Activated CD4-positive, alpha-beta T cell treated with anti-CD3 and anti-CD28 coated beads, Interleukin-2, amount 50 U/mL, for 48 hours (primary cell): ENCODE measurements around the gene ADAMTS13.

Experiments used
- DNase-seq, 2 experiments: peaks; one replicate each; pipeline ENCODE4 v3.0.0-alpha.2; 2020

Gene ADAMTS13

GRCh38 chr9:133492061-133493021, 70.2 kb downstream of the ADAMTS13 start:
- no peak for DNase-seq

DNA sequence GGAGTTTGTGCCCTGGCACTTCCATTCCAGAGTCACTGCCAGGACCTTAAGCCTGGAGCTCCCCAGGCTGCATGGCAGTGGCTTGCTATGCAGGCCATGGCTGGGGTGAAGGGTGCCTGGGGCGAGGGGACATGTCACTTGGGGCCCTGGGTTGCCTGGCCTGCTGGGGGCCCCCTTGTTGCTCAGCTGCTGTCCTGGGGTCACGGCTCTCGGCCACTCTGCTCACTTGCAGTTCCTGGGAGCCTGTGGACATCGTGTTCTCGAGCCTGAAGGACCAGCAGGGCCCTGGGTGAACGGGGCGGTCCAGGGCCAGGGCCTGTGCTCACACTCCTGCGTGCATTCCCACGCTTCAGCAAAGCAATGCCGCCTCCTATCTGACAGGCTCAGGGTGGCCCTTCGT, 71.3 kb downstream of the ADAMTS13 start:
- no peak for DNase-seq

- DNase-seq, result no peak
These were observed 71.8 kb downstream of the ADAMTS13 start for GRCh38 chr9:133493845-133494540.

GRCh38 chr9:133494636-133495326, 72.6 kb downstream of the ADAMTS13 start:
- DNase-seq, result no peak

- no peak for DNase-seq
These were observed 73.4 kb downstream of the ADAMTS13 start for GRCh38 chr9:133495327-133496293.

DNA sequence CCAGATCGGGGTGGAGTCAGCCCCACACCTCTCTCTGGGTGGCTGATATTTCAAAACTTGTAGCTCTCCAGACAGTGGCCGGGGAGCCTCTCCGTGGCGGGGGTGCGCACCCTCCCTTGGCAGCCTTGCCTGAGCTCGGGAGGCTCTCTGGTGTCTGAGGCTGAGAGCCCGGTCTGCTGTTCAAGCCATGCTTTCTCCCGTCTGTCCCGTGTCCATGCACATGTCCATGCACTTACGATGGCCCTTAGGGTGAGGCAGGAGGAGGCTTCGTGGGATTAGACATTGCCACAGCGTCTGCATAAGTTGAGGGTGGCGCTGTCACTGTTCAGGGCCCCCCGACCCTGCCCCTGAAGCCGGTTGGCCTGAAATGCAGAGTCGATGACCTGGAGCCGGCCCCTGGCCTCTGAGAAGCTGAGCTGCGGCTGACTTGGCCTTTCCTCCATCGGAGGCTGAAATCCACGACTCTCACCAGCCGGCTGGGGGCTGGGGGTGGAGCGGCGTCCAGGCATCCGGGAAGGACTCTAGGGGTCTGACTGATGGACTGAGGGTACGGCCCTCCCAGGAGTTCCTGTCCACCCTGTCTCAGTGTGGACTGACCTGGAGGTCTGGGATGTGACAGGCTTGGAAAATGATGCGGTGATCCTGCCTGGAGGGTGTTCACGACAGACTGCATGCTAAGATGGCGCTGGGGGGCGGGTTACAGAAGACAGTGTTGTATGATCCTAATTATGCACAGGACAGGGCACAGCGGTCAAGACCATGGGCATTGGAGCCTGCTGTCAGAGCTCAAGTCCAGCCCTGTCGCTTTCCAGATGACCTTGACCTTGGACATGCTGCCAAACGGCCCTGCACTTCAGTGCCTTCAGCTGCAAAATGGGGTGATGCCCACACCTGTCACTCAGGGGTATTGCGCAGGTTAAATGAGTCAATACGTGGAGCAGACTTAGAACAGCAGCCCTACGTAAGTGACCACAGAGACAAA, 75.0 kb downstream of the ADAMTS13 start:
- DNase-seq, result no peak

DNA sequence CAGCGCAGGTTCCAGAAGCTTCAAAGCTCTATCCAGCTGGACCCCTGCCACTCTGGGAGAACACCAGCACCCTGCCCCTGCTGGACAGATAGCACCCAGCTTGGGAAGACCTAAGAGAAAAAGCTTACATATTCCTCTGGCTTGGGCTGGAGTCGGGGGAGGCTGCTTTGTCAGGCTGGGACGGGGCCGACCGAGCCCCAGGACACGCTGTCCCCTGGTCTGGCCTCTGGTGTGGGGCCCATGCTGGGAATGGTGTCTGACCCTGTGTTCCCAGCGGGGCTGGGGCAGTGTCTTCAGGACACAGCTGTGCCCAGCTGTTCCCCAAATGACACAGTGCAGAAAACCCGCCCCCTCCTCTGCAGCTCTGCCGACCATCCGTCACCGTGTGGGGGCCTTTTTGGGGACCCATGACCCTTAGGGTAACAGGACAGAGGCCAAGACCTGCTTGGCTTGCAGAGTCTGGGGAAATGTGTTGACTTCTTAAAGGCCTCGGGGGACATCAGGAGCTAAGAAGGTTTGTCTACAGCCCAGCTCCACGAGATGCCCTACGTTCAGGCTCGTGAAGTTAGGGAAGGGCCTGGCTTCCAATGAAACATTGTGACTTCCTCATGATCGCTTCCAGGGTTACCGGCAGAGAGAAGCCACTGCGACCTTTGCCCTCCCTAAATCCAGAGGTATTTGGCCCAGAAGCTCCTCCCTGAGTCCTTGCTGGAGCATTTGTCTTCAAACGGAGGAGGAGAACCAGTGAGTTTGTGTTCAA, 77.1 kb downstream of the ADAMTS13 start:
- DNase-seq, result no peak

GRCh38 chr9:133499892-133500270, 77.7 kb downstream of the ADAMTS13 start:
- DNase-seq, result no peak

GRCh38 chr9:133502112-133502511, 79.9 kb downstream of the ADAMTS13 start:
- DNase-seq, result no peak

- DNase-seq, result no peak
These were observed 83.1 kb downstream of the ADAMTS13 start for GRCh38 chr9:133505186-133505830.

- no peak for DNase-seq
These were observed 83.9 kb downstream of the ADAMTS13 start for GRCh38 chr9:133505901-133506652.

GRCh38 chr9:133506653-133507038, 84.5 kb downstream of the ADAMTS13 start:
- no peak for DNase-seq

- DNase-seq, result no peak
These were observed 85.2 kb downstream of the ADAMTS13 start for GRCh38 chr9:133507246-133507965.

DNA sequence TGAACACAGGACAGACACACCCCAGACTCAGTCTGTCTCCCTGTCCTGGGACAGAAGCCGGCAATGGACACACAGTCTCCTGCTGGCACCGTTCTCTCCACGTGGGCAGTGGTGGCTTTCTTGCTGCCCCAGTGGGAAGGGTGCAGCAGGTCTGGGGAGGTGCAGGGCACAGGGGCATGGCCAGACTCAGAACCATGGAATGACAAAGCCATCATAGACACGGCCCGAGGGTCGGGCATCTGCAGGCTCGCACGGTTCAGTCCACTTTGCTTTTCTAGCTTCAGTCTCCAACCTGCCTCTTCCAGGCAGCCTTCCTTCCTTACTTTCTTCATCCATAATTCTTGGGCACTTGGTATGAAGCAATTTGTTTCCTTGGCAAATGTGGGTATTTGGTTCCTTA, 85.9 kb downstream of the ADAMTS13 start:
- no peak for DNase-seq
